GM21576 (cell line): ENCODE measurements around the gene ELMO1.

Experiments used
- ATAC-seq: cut with Tn5 transposase; IDR thresholded peaks from one replicate; pipeline ENCODE4 v1.9.1; 2021; ENCODE audit warnings: mild to moderate bottlenecking, moderate library complexity; ENCODE audit not compliant: unreplicated experiment

The ELMO1 gene

DNA sequence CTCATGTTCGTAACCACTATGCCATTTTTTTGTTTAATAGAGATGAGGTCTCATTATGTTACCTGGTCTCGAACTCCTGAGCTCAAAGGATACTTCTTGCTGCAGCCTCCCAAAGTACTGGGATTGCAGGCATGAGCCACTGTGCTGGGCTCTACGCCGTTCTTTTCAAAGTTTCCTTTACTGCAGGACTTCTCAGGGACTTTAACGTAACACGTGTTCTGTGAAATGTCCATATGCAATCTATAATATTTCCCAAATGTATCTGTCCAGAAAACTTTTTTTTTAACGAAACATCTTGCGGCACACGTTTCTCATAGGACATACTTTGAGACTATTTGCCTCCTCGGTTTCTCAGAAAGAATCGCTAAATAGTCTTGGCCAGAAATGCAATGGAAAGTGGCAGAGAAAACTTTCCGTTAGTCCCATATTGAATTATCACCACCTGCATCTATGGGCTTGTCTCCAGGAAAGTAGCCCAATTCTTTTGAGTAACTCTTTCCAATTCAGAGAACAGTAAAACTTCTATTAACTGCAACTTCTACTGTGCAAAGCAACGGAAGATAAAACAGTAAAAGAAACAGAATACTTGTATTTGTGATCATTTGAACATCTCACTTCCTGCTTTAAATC lies 96.3 kb downstream of the ELMO1 start:
- ATAC-seq, result no peak

- ATAC-seq, result no peak
These were observed 96.9 kb downstream of the ELMO1 start for GRCh38 chr7:37351716-37352115.

- ATAC-seq, result peak; percentile 27
These were observed 98.6 kb downstream of the ELMO1 start for GRCh38 chr7:37349979-37350590.

DNA sequence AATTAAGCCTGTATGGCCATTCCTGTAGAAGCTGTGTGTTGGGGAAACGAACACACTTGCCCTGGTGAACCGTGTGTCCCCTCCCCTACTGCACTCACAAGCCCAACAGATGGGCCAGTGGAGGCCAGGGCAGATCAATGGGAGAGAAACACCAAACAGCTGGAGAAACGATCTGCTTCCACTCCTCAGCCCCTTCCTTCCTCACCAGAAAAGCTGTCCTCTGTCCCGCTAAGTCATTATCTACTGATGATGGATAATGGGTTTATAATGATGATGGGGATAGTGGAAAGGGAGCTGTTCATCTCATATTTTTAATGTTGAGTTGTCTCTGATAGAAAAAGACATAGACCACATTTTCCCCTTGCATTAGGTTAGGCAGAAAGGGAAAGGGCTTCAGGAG lies 99.7 kb downstream of the ELMO1 start:
- no peak for ATAC-seq

GRCh38 chr7:37346761-37347160 lies 101.9 kb downstream of the ELMO1 start:
- no peak for ATAC-seq

DNA sequence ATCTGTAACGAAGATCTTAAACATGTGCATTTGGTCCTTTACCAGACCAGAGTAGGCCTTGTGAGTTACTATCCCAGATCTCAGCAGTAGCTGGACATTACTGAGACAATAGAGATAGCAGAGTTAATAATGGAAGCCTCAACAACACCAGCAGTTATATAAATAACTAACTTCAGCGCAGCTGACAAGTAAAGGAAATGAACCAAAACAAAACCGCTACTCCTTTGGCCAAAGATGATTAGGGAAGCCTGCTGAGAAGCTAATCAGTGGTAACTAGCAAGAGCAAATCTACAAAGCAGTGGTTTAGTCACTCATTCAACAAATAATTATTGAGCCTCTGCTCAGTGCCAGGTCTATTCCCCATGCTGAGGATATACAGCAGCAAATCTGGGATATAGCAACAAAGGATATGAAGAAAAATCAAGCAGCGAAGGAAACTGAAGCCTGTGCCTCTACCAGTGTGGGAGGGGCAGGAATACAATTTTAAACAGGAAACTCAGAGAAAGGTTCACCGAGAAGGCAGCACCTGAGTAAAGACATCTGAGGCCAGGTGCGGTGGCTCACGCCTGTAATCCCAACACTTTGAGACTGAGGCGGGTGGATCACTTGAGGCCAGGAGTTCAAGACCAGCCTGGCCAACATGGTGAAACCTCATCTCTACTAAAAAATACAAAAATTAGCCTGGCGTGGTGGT lies 103.6 kb downstream of the ELMO1 start:
- peak; percentile 30 for ATAC-seq

DNA sequence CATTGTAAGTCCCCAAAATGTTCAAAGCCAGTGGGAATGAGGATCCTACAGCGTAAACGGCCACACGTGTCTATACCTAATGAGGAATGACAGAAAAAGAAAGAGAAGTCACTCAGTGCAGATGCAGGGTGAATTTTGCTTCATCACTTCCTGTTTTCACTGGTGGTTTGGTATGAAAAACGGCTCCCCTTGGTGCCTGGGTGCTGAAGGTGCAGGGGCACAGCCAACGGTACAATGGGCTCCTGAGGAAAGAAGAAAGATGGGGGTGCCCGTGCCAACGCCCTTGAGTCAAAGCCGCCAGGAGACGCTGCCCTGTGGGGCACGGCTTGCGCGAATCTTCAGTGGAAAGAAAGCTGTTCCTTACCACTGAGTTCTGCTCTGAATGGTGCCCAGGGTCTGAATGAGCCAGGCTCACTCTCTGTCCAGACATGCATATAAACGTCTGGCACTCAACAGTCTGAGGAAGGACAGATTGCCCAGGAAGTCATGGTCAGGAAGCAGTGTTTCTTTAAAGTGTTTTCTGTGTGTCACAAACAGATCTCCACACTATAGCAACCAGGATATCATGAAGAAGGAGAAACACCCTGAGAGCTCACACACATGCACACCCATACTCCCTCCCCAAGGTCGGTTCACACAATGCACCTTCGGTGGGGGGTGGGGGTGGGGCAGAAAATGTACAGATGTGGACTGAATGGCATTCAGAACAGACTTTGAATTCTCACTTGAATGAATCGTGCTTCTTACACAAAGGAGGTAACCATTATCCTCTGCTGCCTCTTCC lies 105.8 kb downstream of the ELMO1 start:
- ATAC-seq, result peak; percentile 62

DNA sequence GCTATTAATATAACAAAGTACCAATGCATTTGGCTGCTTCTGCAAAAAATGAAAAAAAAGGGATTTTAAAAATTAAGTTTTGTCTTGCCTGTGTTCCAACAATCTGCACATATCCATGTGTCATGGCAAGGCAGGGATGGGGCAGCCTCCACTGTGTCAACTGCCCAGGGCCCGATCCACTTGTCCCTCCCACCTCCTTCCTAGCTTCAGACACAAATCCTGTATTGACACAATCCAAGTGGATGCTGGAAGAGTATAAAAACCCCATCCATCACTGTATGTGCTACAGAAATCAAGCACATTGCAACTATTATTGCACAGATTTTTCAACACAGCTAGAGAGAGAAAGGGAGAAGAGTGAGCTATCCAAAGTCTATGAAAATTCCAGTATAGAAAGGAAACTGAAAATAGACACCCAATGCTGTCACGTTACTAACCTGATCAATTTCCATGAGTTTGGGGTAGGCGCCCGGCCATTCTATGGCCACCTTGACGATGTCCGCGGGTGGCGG lies 106.4 kb downstream of the ELMO1 start:
- ATAC-seq, result no peak

DNA sequence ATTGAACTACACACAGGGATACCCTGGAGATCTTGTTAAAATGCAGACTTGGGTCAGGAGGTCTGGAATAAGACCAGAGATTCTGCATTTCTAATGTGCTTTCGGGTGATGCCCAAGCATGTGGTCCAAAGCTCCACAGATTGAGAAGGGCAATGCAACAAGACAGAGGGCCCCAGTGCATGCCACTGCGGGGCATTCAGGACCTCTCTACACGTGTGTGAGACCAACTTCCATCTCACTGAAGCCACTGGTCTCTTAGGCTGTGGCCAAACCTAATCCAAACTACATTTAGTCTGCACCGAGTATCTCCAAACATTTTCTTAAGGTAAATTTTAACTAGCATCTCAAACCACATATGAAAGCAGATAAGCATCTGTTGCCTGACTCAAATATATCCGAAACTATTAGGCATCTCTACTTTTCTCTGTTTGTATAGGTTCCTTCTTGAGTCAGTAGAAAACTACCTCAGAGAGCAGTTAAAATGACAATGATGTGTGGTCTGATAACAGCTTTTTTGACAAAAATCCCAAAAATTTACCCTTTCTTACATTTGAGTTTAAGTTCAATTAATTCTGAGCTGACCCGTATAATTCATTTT lies 107.5 kb downstream of the ELMO1 start:
- ATAC-seq, result peak; percentile 32

- no peak for ATAC-seq
These were observed 109.7 kb downstream of the ELMO1 start for GRCh38 chr7:37338966-37339365.

GRCh38 chr7:37337522-37337921 lies 111.1 kb downstream of the ELMO1 start:
- no peak for ATAC-seq

DNA sequence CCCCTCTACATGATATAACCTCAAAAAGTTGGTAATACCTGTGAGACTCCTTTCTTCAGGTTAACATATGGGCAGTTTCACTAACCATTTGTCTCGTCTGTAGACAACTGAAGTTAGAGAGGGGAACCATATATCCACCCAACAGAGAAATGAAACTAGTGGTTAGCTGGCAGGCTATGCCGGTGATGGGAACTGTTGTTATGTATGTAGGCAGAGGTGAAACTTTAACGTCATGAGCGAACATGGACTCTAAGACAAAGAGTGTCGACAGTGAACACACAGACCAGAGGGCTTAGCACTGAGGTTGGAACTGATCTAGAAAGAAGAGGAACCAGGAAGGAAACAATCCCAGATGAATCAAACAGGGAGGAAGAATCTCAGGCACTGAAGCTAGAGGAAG lies 112.4 kb downstream of the ELMO1 start:
- peak; percentile 83 for ATAC-seq

DNA sequence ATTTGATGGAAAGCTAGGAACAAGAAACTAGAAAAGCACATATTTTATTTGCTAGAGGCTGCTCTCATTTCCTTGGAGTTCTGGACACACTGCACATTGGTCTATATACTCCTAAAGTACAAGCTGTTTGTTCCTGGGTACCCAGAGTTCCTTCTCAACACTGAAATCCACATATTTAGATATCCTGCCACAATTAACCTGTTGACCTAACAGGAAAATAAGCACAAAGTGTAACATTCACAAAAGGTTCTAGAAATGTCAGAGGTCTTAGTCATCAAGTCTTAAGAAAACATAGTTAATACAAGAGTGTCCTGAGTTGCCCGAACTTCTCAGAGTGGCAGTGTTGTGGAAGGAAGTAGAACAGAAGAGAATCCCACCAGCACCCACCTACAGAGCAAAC lies 115.6 kb downstream of the ELMO1 start:
- ATAC-seq, result no peak

DNA sequence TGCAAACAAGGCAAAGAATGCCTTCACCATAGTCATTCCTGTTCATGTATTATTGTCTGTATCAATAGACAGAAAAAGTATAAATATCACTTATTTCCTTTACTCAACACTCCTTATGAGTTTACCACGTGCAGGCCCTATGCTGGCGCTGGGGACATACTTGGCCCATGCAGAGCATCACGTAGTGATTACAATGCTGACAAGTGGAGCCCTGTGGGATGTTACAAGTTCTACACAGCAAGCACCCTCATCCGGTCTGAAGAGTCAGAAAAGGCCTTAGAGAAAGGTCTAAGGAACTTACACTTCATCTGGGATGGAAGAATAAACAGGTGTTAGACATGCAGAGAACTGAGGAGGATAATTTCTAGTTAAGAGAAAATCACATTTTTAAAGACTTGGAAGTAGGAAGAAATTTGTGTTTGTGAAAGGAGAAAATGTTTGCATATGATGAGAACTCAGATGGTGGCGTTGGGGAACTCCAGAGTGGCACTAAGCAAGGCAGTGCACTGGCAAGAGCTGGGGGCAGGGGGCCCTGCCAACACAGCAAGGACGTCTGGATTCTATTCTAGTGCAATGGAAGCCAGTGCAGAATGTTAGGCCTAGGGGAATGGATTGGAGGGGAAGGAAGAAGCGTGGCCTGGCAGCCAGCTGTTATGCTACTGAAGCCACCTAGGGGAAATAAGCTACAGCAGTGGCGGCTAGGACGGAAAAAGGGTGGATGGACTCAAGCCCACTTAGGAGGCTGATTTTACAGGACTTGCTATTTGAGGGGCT lies 116.2 kb downstream of the ELMO1 start:
- no peak for ATAC-seq

DNA sequence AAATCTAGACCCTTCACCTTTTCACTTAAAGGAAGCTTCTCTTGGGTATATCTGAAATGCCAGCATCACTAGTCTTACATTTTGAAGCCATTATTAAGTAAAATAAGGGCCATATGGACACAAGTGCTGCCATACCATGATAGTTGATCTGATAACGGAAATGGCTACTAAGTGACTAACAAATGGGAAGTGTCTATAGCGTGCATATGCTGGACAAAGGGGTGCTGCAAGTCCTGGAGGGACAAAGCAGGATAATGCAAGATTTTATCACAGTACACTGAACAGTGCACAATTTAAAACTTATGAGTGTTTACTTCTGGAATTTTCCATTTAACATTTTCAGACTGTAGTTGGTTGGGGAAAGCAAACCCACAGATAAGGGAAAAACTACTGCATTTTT lies 117.9 kb downstream of the ELMO1 start:
- ATAC-seq, result no peak

- no peak for ATAC-seq
These were observed 118.7 kb downstream of the ELMO1 start for GRCh38 chr7:37329940-37330339.

GRCh38 chr7:37327288-37327687 lies 121.4 kb downstream of the ELMO1 start:
- ATAC-seq, result no peak

GRCh38 chr7:37323966-37324365 lies 124.7 kb downstream of the ELMO1 start:
- ATAC-seq, result no peak

- no peak for ATAC-seq
These were observed 125.8 kb downstream of the ELMO1 start for GRCh38 chr7:37322831-37323230.

DNA sequence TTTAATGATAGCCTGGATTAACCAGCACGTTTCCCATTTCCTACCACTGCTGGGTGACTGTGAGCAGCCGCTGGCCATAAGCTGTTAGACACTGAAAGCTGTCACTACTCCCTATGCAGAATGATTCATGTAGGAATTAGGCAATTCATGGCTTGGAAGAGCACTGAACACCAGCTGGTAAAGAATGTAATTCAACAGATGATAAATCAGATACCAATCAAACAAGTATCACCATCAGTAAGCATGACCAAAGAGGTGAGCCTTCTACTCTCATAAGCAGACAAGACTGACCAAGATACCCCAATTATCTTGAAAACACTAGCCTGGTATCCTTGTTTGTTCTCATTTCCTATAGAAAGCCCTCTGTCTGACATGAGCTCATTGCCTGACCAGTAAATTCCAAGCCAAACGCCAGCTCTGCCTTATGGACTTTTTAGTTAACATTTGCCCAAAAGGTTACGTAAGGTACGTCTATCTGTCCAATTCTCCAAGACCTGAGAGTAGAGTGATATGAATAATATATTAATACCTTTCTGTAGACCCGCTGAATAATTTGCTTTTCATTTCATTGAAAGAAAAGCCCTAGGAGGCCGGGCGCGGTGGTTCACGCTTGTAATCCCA lies 127.7 kb downstream of the ELMO1 start:
- no peak for ATAC-seq
